ENCODE data around the gene KLF13.

GRCh38 chr15:31390777-31391486, 64.3 kb downstream of the KLF13 start:
- no peak for TF ChIP-seq CTCF (IDR thresholded peaks at IDR 0.05 in 2 of 3, conservative IDR thresholded peaks at IDR 0.05 in 1 of 3; ENCODE audit: borderline replicate concordance in 1 of 3, insufficient read depth in 1 of 3, low read depth in 2 of 3, low read length in 2 of 3)
- no peak for TF ChIP-seq ZNF274 (IDR thresholded peaks at IDR 0.05; ENCODE audit: low read depth, low read length)
- no peak for TF ChIP-seq POLR2A (IDR thresholded peaks at IDR 0.05; ENCODE audit: borderline replicate concordance, extremely low read depth, insufficient read depth, insufficient read length)
- no peak for TF ChIP-seq EGR1 (IDR thresholded peaks at IDR 0.05; ENCODE audit: low read depth)
- TF ChIP-seq SP1 (IDR thresholded peaks at IDR 0.05; ENCODE audit: low read depth), result no peak
- TF ChIP-seq ATF3 (IDR thresholded peaks at IDR 0.05), result no peak
- TF ChIP-seq EZH2 (IDR thresholded peaks at IDR 0.05), result no peak
- no peak for TF ChIP-seq POLR2AphosphoS5 (IDR thresholded peaks at IDR 0.05; ENCODE audit: low read depth, low read length)
- no peak for TF ChIP-seq CBX3 (IDR thresholded peaks at IDR 0.05; ENCODE audit: low read depth)
- no peak for TF ChIP-seq CEBPB (IDR thresholded peaks at IDR 0.05; ENCODE audit: low read depth)
- TF ChIP-seq RAD21 (IDR thresholded peaks at IDR 0.05; ENCODE audit: low read depth), result no peak

All from HCT116 (cell line).